Nephron (organoid): ENCODE data around the gene TPK1.

Experiments
- H3K27ac Mint-ChIP-seq, 3 experiments: 2 replicates each; pipeline ENCODE4 v1.8.0; 2020; ENCODE audit warnings: mixed read lengths in 3 of 3, mild to moderate bottlenecking in 2 of 3, moderate library complexity in 1 of 3
- H3K27me3 Mint-ChIP-seq: 2 replicates; pipeline ENCODE4 v1.8.0; 2021; ENCODE audit warnings: low read depth, mild to moderate bottlenecking, moderate library complexity, mixed read lengths
- H3K36me3 Mint-ChIP-seq: 2 replicates; pipeline ENCODE4 v1.8.0; 2020; ENCODE audit warnings: low read depth, mixed read lengths
- H3K4me1 Mint-ChIP-seq: 2 replicates; pipeline ENCODE4 v1.8.0; 2020; ENCODE audit warnings: mixed read lengths
- H3K4me3 Mint-ChIP-seq, 3 experiments: 2 replicates each; pipeline ENCODE4 v1.8.0; 2020; ENCODE audit warnings: mild to moderate bottlenecking in 3 of 3, mixed read lengths in 3 of 3, moderate library complexity in 2 of 3
- H3K9me3 Mint-ChIP-seq: 2 replicates; pipeline ENCODE4 v1.8.0; 2020; ENCODE audit warnings: mixed read lengths
- TF ChIP-seq, protein P1 (sequence below), 3 experiments: fragments of 200-600 bp; sonication (generic); IDR thresholded peaks; one replicate each; pipeline ENCODE4 v1.5.0; 2021; ENCODE audit warnings: antibody characterized with exemption in 3 of 3; ENCODE audit not compliant: unreplicated experiment in 3 of 3

Gene TPK1

DNA sequence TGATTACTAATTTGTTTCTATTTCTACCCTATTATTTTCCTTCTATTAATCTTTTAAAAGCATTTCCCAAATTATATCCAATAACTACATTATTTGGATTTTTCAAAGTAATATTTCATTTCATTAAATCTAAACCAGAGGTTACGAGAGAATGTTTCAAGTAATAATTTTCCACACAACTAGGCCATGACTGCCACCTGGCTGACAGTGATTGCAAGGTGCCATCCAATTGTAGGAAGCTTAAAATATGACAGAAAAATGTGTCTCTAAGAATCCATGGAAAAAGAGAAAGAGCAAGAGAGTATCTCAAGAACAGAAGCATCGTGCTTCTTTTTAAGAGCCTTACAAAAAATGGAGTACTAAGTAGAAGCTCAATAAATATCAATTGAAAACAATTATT is 48.7 kb downstream of the TPK1 start:
- Mint-ChIP-seq H3K4me1 (no peaks in the 10 kb centered on the region), H3K36me3 (no peaks in the 10 kb centered on the region), H3K4me3 (no peak overlapping the region), H3K9me3 (no peaks in the 10 kb centered on the region), H3K27ac (no peak overlapping the region), H3K27me3 (no peaks in the 10 kb centered on the region)
- TF ChIP-seq, protein P1, sequence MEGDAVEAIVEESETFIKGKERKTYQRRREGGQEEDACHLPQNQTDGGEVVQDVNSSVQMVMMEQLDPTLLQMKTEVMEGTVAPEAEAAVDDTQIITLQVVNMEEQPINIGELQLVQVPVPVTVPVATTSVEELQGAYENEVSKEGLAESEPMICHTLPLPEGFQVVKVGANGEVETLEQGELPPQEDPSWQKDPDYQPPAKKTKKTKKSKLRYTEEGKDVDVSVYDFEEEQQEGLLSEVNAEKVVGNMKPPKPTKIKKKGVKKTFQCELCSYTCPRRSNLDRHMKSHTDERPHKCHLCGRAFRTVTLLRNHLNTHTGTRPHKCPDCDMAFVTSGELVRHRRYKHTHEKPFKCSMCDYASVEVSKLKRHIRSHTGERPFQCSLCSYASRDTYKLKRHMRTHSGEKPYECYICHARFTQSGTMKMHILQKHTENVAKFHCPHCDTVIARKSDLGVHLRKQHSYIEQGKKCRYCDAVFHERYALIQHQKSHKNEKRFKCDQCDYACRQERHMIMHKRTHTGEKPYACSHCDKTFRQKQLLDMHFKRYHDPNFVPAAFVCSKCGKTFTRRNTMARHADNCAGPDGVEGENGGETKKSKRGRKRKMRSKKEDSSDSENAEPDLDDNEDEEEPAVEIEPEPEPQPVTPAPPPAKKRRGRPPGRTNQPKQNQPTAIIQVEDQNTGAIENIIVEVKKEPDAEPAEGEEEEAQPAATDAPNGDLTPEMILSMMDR (IDR thresholded peaks at IDR 0.05; ENCODE audit: unreplicated experiment in 3 of 3), result peak; percentile 21 to 43 (median 42)

DNA sequence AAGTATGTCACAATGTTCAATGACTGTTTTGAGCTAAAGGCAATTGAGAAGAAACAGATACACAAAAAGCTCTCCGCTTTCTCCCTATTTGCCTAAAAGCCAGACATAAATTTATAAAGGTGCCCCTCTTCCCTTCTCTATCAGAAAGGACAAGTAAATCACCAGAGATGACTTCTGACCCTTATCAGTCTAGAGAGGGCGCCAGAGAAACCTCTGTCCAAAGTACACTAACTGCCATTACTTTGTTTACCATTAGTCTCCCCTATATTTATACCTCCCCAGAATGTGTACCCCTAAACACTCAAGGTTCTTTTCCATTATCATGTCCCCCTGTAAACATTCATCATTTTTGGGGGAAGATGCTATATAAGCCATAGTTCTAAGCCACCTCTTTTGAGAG is 49.3 kb downstream of the TPK1 start:
- Mint-ChIP-seq H3K36me3 (no peaks in the 10 kb centered on the region), H3K4me1 (no peaks in the 10 kb centered on the region), H3K27me3 (no peaks in the 10 kb centered on the region), H3K27ac (no peak overlapping the region), H3K9me3 (no peaks in the 10 kb centered on the region), H3K4me3 (no peak overlapping the region)
- TF ChIP-seq, protein P1 (IDR thresholded peaks at IDR 0.05; ENCODE audit: unreplicated experiment in 3 of 3), result no peak

DNA sequence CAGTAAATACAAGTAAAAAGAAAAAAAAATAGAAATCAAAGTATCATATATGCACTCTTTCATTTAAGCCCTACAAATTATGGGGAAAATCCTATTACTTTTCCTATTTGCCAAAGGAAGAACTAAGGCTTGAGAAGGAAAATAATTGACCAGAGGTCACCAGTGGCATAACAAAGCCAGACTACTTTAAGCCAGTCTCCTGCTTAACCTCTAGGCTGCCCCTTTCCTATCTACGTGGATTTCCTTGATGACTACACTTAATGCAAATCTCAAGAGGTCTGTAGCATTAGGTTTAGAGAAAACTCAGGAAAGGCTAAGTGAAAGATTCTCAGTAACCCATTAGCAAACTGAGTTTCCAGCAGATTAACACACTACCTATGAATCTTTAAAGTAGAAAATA is 49.8 kb downstream of the TPK1 start:
- Mint-ChIP-seq H3K4me1 (no peaks in the 10 kb centered on the region), H3K36me3 (no peaks in the 10 kb centered on the region), H3K9me3 (no peaks in the 10 kb centered on the region), H3K27me3 (no peaks in the 10 kb centered on the region), H3K27ac (no peak overlapping the region), H3K4me3 (no peak overlapping the region)
- TF ChIP-seq, protein P1 (IDR thresholded peaks at IDR 0.05; ENCODE audit: unreplicated experiment in 3 of 3), result no peak

DNA sequence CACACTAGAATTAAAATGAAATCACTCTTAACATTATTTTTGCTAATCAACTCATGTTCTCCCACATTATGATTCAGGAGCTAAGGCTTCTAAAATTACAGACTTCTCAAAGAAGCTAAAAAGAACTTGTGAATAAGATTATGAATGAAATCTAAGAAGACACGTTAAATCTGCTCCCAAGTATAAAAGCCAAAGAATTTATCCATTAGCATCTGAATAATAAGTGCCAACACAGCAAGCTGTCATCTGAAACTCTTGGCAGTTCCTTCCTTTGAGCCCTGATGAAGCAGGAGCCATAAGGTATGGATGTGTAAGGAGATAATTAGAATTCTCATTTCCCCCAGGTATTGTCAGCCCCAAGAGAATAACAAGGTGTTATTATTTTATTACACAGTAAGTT is 50.3 kb downstream of the TPK1 start:
- H3K4me3 Mint-ChIP-seq, result no peak overlapping the region
- H3K9me3 Mint-ChIP-seq, result no peaks in the 10 kb centered on the region
- no peaks in the 10 kb centered on the region for H3K27me3 Mint-ChIP-seq

DNA sequence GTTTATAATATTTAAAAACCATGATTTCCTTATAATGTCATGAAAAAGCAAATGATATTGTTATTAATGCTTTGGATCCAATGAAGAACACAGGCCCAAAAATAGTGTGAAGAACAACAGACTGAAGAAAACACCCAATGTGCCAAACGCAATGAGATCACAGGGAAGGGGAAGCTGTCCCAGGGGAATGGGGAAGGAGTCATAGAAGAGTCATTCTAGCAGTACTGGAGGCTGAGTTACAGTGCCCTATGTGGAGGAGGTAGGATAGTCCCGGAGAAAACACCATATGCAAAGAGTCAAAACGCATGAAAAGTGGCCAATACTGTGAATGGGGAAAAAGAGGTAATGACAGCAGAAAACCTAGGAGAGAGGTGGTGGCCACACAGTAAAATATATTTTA is 50.9 kb downstream of the TPK1 start:
- Mint-ChIP-seq H3K27me3 (no peaks in the 10 kb centered on the region), H3K4me3 (no peak overlapping the region), H3K4me1 (no peaks in the 10 kb centered on the region), H3K9me3 (no peaks in the 10 kb centered on the region), H3K36me3 (no peaks in the 10 kb centered on the region), H3K27ac (no peak overlapping the region)
- TF ChIP-seq, protein P1 (IDR thresholded peaks at IDR 0.05; ENCODE audit: unreplicated experiment in 3 of 3), result no peak

More for the DNA sequence above, 50.3 kb downstream of the TPK1 start:
- Mint-ChIP-seq H3K4me1 (no peaks in the 10 kb centered on the region), H3K36me3 (no peaks in the 10 kb centered on the region), H3K27ac (no peak overlapping the region)
- TF ChIP-seq, protein P1 (IDR thresholded peaks at IDR 0.05; ENCODE audit: unreplicated experiment in 3 of 3), result no peak

DNA sequence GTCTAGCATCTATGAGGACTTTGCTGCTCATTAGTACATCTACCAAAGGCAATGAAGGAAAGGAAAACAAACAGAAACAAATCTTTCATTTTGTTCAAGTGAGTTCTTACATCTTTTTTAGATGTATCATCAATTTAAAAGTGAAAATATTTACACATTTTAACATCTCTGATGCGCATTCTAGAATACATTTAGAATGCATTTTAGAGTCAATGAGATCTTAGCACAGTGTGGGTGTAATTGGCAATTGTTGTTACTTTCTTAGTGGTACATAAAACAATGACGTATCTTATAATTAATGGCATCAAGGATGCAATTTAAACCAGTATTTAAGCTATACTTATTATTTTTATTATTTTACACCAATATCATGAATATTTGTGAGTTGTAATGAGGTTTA is 51.4 kb downstream of the TPK1 start:
- TF ChIP-seq, protein P1 (IDR thresholded peaks at IDR 0.05; ENCODE audit: unreplicated experiment in 3 of 3), result no peak
- no peaks in the 10 kb centered on the region for H3K36me3 Mint-ChIP-seq
- H3K27me3 Mint-ChIP-seq, result no peaks in the 10 kb centered on the region

More for the DNA sequence above, 51.4 kb downstream of the TPK1 start:
- H3K4me1 Mint-ChIP-seq, result no peaks in the 10 kb centered on the region
- no peak overlapping the region for H3K27ac Mint-ChIP-seq
- no peaks in the 10 kb centered on the region for H3K9me3 Mint-ChIP-seq
- no peak overlapping the region for H3K4me3 Mint-ChIP-seq
